Measurements from ENCODE around the gene CAMTA2.
"Not testable (repeated sequence)": the region's sequence is repeated elsewhere in the genome, so short reads cannot be mapped to it uniquely, and the experiment has no call there.

The CAMTA2 gene

GRCh38 chr17:5031365-5032082 lies 44.0 kb upstream of the CAMTA2 start:
- TF ChIP-seq CTCF (conservative IDR thresholded peaks at IDR 0.05; ENCODE audit: low read depth, low read length), result peak; percentile 82
- DNase-seq (ENCODE audit: low read depth), result peak; percentile 83
- H3K4me3 ChIP-seq (ENCODE audit: low read depth, low read length), result peak overlapping the region; percentile 45

GRCh38 chr17:5030168-5030567 lies 42.7 kb upstream of the CAMTA2 start:
- not testable (repeated sequence) for H3K4me3 ChIP-seq (ENCODE audit: low read depth, low read length); DNase-seq (ENCODE audit: low read depth)

- no peak for TF ChIP-seq CTCF (conservative IDR thresholded peaks at IDR 0.05; ENCODE audit: low read depth, low read length)
- no peak for DNase-seq (ENCODE audit: low read depth)
- H3K4me3 ChIP-seq (ENCODE audit: low read depth, low read length), result no peak overlapping the region
Observed at GRCh38 chr17:5027916-5028315, 40.4 kb upstream of the CAMTA2 start.

- DNase-seq (ENCODE audit: low read depth), result no peak
- TF ChIP-seq CTCF (conservative IDR thresholded peaks at IDR 0.05; ENCODE audit: low read depth, low read length), result no peak
- no peak overlapping the region for H3K4me3 ChIP-seq (ENCODE audit: low read depth, low read length)
Observed at GRCh38 chr17:5027299-5027698, 39.8 kb upstream of the CAMTA2 start.

GRCh38 chr17:5024604-5025003 lies 37.1 kb upstream of the CAMTA2 start:
- no peak for DNase-seq (ENCODE audit: low read depth)
- H3K4me3 ChIP-seq (ENCODE audit: low read depth, low read length), result no peak overlapping the region
- TF ChIP-seq CTCF (conservative IDR thresholded peaks at IDR 0.05; ENCODE audit: low read depth, low read length), result no peak

GRCh38 chr17:5023588-5024147 lies 36.2 kb upstream of the CAMTA2 start:
- DNase-seq (ENCODE audit: low read depth), result no peak
- no peak for TF ChIP-seq CTCF (conservative IDR thresholded peaks at IDR 0.05; ENCODE audit: low read depth, low read length)
- H3K4me3 ChIP-seq (ENCODE audit: low read depth, low read length), result no peak overlapping the region

- no peak for DNase-seq (ENCODE audit: low read depth)
- H3K4me3 ChIP-seq (ENCODE audit: low read depth, low read length), result no peak overlapping the region
- TF ChIP-seq CTCF (conservative IDR thresholded peaks at IDR 0.05; ENCODE audit: low read depth, low read length), result no peak
Observed at GRCh38 chr17:5022171-5022711, 34.8 kb upstream of the CAMTA2 start.

All from choroid plexus epithelial cell (primary cell).